K562 (cell line): ENCODE measurements around the gene WDPCP. TPM values are rescaled to one million over a fixed set of nuclear protein-coding genes. Genes with fewer than 3 reads are reported as not detected.

Source experiments
- ATAC-seq: fragments of 200-7000 bp; cut with Tn5 transposase; 3 replicates; pipeline ENCODE4 v1.9.1; 2020; ENCODE audit warnings: moderate library complexity
- BruUV-seq: library from RNA; stranded (reverse); fragments of 400-500 nt; replicated peaks from 2 replicates; lab custom pipeline; 2021; lab: Mats Ljungman, UMichigan
- CTCF ChIA-PET: fragments of 300-600 bp; formaldehyde crosslinking; extraction: SDS; loops from one replicate; lab custom pipeline; 2021; ENCODE audit warnings: low intra/inter-chr PET ratio; lab: Yijun Ruan, JAX
- POLR2A ChIA-PET: fragments of 300-600, 350-650 bp; sonication (Branson Sonifier 250); formaldehyde crosslinking; extraction: SDS; loops from one replicate; lab custom pipeline; 2021; ENCODE audit warnings: antibody characterized with exemption, inconsistent platforms; lab: Yijun Ruan, JAX
- DNase-seq, 4 experiments: peaks; one replicate each; pipeline versions ENCODE4 v3.0.0 to v3.0.0-alpha.2; 2011 to 2018; ENCODE audit warnings: low spot score in 3 of 4, mixed read lengths in 3 of 4; ENCODE audit errors: extremely low read depth in 1 of 4
- FAIRE-seq: peaks from 2 replicates; lab custom pipeline; 2011; peaks lifted over from hg19 to GRCh38; lab: Jason Lieb, UNC
- H2AFZ ChIP-seq: 2 replicates; pipeline ENCODE4 v1.6.0; 2011; ENCODE audit warnings: low read depth, low read length, control low read depth, inconsistent platforms
- H3K27ac ChIP-seq: fragments of 200-600 bp; 3 replicates; pipeline ENCODE4 v1.8.0; 2011; ENCODE audit warnings: low read depth, mild to moderate bottlenecking, control low read depth, inconsistent platforms, low read length, moderate library complexity, mixed read lengths; ENCODE audit errors: extremely low read depth
- H3K27me3 ChIP-seq, 2 experiments: fragments of 300-600 bp in 1 of 2; 2 replicates in 1 of 2; 3 replicates in 1 of 2; pipeline versions ENCODE4 v1.6.0 to v1.8.0; 2011; ENCODE audit warnings: inconsistent platforms in 2 of 2, low read length in 2 of 2, mild to moderate bottlenecking in 1 of 2, mixed read lengths in 1 of 2, moderate library complexity in 1 of 2; ENCODE audit not compliant: control insufficient read depth in 2 of 2, insufficient read depth in 2 of 2
- H3K36me3 ChIP-seq: fragments of 300-600 bp; 3 replicates; pipeline ENCODE4 v1.8.0; 2011; ENCODE audit warnings: mild to moderate bottlenecking, low read length, inconsistent platforms; ENCODE audit not compliant: control insufficient read depth, insufficient read depth
- H3K4me1 ChIP-seq, 2 experiments: fragments of 200-600 bp in 1 of 2; replicated peaks in 1 of 2; 2 replicates in 1 of 2; 3 replicates in 1 of 2; pipeline versions ENCODE4 v1.5.1 to v1.8.0; 2011; ENCODE audit warnings: inconsistent platforms in 2 of 2, low read length in 2 of 2, mild to moderate bottlenecking in 1 of 2, mixed read lengths in 1 of 2, moderate library complexity in 1 of 2; ENCODE audit not compliant: control insufficient read depth in 2 of 2, insufficient read depth in 2 of 2
- H3K4me2 ChIP-seq: 2 replicates; pipeline ENCODE4 v1.6.1; 2011; ENCODE audit warnings: low read length, control low read depth, inconsistent platforms, mixed read lengths; ENCODE audit not compliant: insufficient read depth
- H3K4me3 ChIP-seq: fragments of 200-600 bp; sonication (generic), shearing (Covaris generic); 2 replicates; pipeline ENCODE4 v1.5.1; 2016; ENCODE audit warnings: control low read depth, inconsistent platforms
- H3K79me2 ChIP-seq: fragments of 200-600 bp; 3 replicates; pipeline ENCODE4 v1.8.0; 2011; ENCODE audit warnings: low read length, inconsistent platforms; ENCODE audit not compliant: control insufficient read depth, insufficient read depth
- H3K9ac ChIP-seq, 2 experiments: 2 replicates each; pipeline versions ENCODE4 v1.6.0 to v1.6.1; 2011; ENCODE audit warnings: low read depth in 2 of 2, low read length in 2 of 2, control low read depth in 1 of 2, inconsistent platforms in 1 of 2, mild to moderate bottlenecking in 1 of 2, mixed read lengths in 1 of 2; ENCODE audit not compliant: insufficient read depth in 1 of 2
- H3K9me1 ChIP-seq: one replicate; pipeline ENCODE4 v1.6.0; 2011; ENCODE audit warnings: inconsistent platforms, mild to moderate bottlenecking, low read length, moderate library complexity; ENCODE audit not compliant: control insufficient read depth, insufficient read depth
- H3K9me3 ChIP-seq: replicated peaks from 2 replicates; pipeline ENCODE4 v1.5.1; 2011; ENCODE audit warnings: low read depth, low read length, inconsistent platforms; ENCODE audit not compliant: control insufficient read depth, insufficient read depth
- H4K20me1 ChIP-seq: replicated peaks from 2 replicates; pipeline ENCODE4 v1.6.1; 2011; ENCODE audit warnings: low read length, inconsistent platforms, mixed read lengths; ENCODE audit not compliant: control insufficient read depth, insufficient read depth
- CBFB ChIP-seq: sonication (generic); formaldehyde crosslinking; IDR thresholded peaks from 2 replicates; pipeline ENCODE4 v1.4.0; 2020; ENCODE audit warnings: mild to moderate bottlenecking, missing genetic modification reagents
- FIP1L1 ChIP-seq: fragments of 200-400 bp; formaldehyde crosslinking; IDR thresholded peaks from 2 replicates; pipeline ENCODE4 v1.6.1; 2018; ENCODE audit warnings: mild to moderate bottlenecking, low read depth, low read length; ENCODE audit not compliant: poor library complexity, severe bottlenecking
- HMG20A ChIP-seq: fragments of 450-650 bp; formaldehyde crosslinking; conservative IDR thresholded peaks from 2 replicates; pipeline ENCODE4 v1.4.0; 2020; ENCODE audit warnings: mild to moderate bottlenecking, mixed read lengths
- MEIS2 ChIP-seq: fragments of 450-650 bp; IDR thresholded peaks from 2 replicates; pipeline ENCODE4 v1.6.1; 2014; ENCODE audit warnings: mild to moderate bottlenecking; ENCODE audit not compliant: partially characterized antibody
- NEUROD1 ChIP-seq: fragments of 150-350 bp; IDR thresholded peaks from 2 replicates; pipeline ENCODE4 v1.6.1; 2014; ENCODE audit warnings: borderline replicate concordance, low read length, low read depth; ENCODE audit not compliant: partially characterized antibody
- NFATC3 ChIP-seq: fragments of 450-650 bp; IDR thresholded peaks from 2 replicates; pipeline ENCODE4 v1.6.1; 2017; ENCODE audit warnings: mild to moderate bottlenecking
- SMARCE1 ChIP-seq: fragments of 450-650 bp; IDR thresholded peaks from 2 replicates; pipeline ENCODE4 v1.7.1; 2016; ENCODE audit warnings: mild to moderate bottlenecking
- TEAD4 ChIP-seq, 2 experiments: sonication (generic) in 1 of 2; formaldehyde crosslinking in 1 of 2; IDR thresholded peaks; 2 replicates each; pipeline versions ENCODE4 v1.6.1 to v1.8.0; 2012 to 2022; ENCODE audit warnings: borderline replicate concordance in 1 of 2, inconsistent platforms in 1 of 2, low read length in 1 of 2, mild to moderate bottlenecking in 1 of 2, missing genetic modification reagents in 1 of 2
- TFAM ChIP-seq: fragments of 250-450 bp; sonication (Bioruptor Pico); conservative IDR thresholded peaks from 2 replicates; pipeline ENCODE4 v1.5.0; 2021; ENCODE audit warnings: mild to moderate bottlenecking, moderate library complexity
- ZNF263 ChIP-seq: sonication (generic); formaldehyde crosslinking; IDR thresholded peaks from 2 replicates; pipeline ENCODE4 v1.8.0; 2022; ENCODE audit warnings: mild to moderate bottlenecking, missing genetic modification reagents, borderline replicate concordance
- WGBS: fragments of 100-300 bp; shearing (Covaris generic); methylation state at CpG from one replicate; pipeline ENCODE4 v1.1.6; 2016; ENCODE audit warnings: low coverage, mixed read lengths; ENCODE audit not compliant: insufficient coverage; ENCODE audit errors: missing lambda C conversion rate; 5-methylcytosine and 5-hydroxymethylcytosine counted together
- in situ Hi-C: fragments of 300-500 bp; cut with MboI; formaldehyde crosslinking; loops from 4 replicates; pipeline ENCODE4 v1.15.0; 2018; ENCODE audit warnings: inconsistent platforms, mixed read lengths
- intact Hi-C: fragments of 100-400 bp; cut with micrococcal nuclease; formaldehyde crosslinking; loops from 2 replicates; pipeline ENCODE4 v1.14.2; 2022
- polyA plus RNA-seq, 8 experiments: library from polyadenylated mRNA; depleted of rRNA in 4 of 8; stranded (reverse) in 5 of 8; unstranded in 3 of 8; fragments of >200 nt; fragmentation: Nextera tagmentation in 2 of 8; fragmentation: Illumina TruSeq in 1 of 8; extraction: Ambion mirVana in 2 of 8; extraction: Trizol in 1 of 8; gene quantifications; 2 replicates each; pipeline versions ENCODE4 v1.2.1 to v1.2.3, GENCODE V29; 2011 to 2014; ENCODE audit warnings: inconsistent platforms in 1 of 8, missing spikeins in 1 of 8
- total RNA-seq, 7 experiments: library from RNA; depleted of rRNA in 6 of 7; stranded (reverse); fragments of >200 nt in 6 of 7; fragmentation: Illumina TruSeq in 2 of 7; extraction: Trizol in 2 of 7; gene quantifications; 2 replicates each; pipeline versions ENCODE4 v1.2.1 to v1.2.3, GENCODE V29; 2011 to 2021; ENCODE audit warnings: low replicate concordance in 1 of 7
- TF ChIP-seq, protein P1 (sequence below): sonication (generic); formaldehyde crosslinking; IDR thresholded peaks from 2 replicates; pipeline ENCODE4 v1.8.0; 2022; ENCODE audit warnings: mild to moderate bottlenecking, missing genetic modification reagents

The WDPCP gene
- total and polyA plus RNA-seq, 9 of the 15 experiments (the other 6 are each of a cell fraction or from before 2014, with no cell fraction given), result 1.4 to 6.4 (median 5.5) TPM

DNA sequence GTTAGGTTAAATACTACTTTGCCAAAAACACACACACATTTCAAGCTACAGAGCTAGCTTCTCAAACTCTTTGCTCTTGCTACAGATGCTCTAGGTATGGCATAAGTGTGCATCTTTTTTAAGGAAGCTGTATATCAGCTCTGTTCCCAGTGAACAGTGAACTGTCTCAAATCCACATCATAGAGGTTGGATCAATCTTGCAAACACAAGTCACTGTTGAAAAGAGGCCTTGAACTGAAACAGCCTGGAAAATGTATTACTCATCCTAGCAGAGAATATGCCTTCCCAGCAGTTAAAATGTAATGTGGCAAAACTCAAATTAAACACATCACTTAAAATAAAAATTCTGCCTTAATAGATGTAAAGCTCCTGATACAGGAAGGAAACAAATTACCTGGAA, 151.8 kb downstream of the WDPCP start (continued):
- TF ChIP-seq CBFB (CRISPR knock-in tag) (no peak), TFAM (no peak)
- TF ChIP-seq, all 486 proteins: peak for 0

DNA sequence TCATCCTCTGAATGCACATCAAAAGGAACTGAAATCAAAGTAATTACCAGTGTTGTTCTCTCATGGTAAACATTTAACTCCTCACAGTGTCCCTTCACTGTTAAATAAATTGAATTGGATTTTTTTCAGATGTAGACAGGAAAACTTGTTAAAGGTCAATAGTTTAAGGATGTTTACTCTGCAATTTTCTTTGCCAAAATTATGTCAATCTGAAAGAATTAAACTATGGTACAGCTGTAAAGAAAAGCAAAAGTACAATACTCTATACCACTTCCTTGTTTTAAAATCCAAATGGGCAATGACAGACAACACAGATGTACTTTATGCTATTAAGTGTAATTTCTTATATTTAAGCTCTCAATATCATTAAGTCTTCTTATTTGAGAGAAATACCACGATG, 153.2 kb downstream of the WDPCP start:
- no peaks in the 10 kb centered on the region for H3K9me1 ChIP-seq
- no peaks in the 10 kb centered on the region for H3K27me3 ChIP-seq
- CTCF ChIA-PET, result no interaction called here
- H3K27ac ChIP-seq, result no peak overlapping the region
- no peaks in the 10 kb centered on the region for H3K36me3 ChIP-seq
- H2AFZ ChIP-seq, result no peak overlapping the region
- WGBS, result 0% methylated on average over 1 of the region's 1 CpG
- H4K20me1 ChIP-seq, result no peaks in the 10 kb centered on the region
- no peak overlapping the region for H3K9ac ChIP-seq
- POLR2A ChIA-PET, result no interaction called here
- no peak for ATAC-seq
- H3K9me3 ChIP-seq, result no peaks in the 10 kb centered on the region
- FAIRE-seq, result no peak
- DNase-seq, result no peak
- H3K4me1 ChIP-seq, result peaks cover 0 to 9% of the 10 kb centered on the region in 2 experiments; a peak in 2 of 5 replicates
- intact Hi-C loops, result no loop called here
- no peak for TF ChIP-seq SMARCE1
- no peak for TF ChIP-seq ZNF263 (CRISPR knock-in tag)
- TF ChIP-seq HMG20A (CRISPR knock-in tag), result no peak
- TF ChIP-seq, protein P1, sequence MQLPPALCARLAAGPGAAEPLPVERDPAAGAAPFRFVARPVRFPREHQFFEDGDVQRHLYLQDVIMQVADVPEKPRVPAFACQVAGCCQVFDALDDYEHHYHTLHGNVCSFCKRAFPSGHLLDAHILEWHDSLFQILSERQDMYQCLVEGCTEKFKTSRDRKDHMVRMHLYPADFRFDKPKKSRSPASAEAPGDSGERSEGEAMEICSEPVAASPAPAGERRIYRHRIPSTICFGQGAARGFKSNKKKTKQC (CRISPR knock-in tag), result no peak
- no peak for TF ChIP-seq TEAD4 (IDR thresholded peaks at IDR 0.05; ENCODE audit: low read length)
- TF ChIP-seq TEAD4 (CRISPR knock-in tag; IDR thresholded peaks at IDR 0.05; ENCODE audit: borderline replicate concordance), result no peak
- no peak for TF ChIP-seq MEIS2
- TF ChIP-seq NEUROD1, result no peak
- no peak for TF ChIP-seq FIP1L1
- no peak for TF ChIP-seq NFATC3
- in situ Hi-C loops, result no loop called here
- H3K79me2 ChIP-seq, result no peaks in the 10 kb centered on the region
- no peak overlapping the region for H3K4me2 ChIP-seq
- no TSS peak for BruUV-seq
- no peak overlapping the region for H3K4me3 ChIP-seq
